Measurements from ENCODE around the gene CACNA1E.

Gene CACNA1E

GRCh38 chr1:181483285-181484195 lies at the start of gene CACNA1E:
Gene CACNA1E (plus strand): TSS chr1:181483517. CDS start chr1:181483745, 228 bp downstream.
- DNase-seq: peak in 14 of 42 donors; percentile 24 to 60 (median 46)
- intact Hi-C loops (cut with DNase I): loop anchor here (10.0 kb wide), 1 partner anchor 71 kb away; no protein-coding TSS in a partner anchor

GRCh38 chr1:181433931-181434330 lies 49.4 kb upstream of the CACNA1E start:
- intact Hi-C loops (cut with DNase I): no loop called here
- DNase-seq: no peak

- intact Hi-C loops (cut with DNase I): no loop called here
- no peak for DNase-seq
Observed at GRCh38 chr1:181438013-181438412, 45.3 kb upstream of the CACNA1E start.

GRCh38 chr1:181440510-181440909 lies 42.8 kb upstream of the CACNA1E start:
- intact Hi-C loops (cut with DNase I): no loop called here
- DNase-seq: no peak

GRCh38 chr1:181442181-181442525 lies 41.2 kb upstream of the CACNA1E start:
- DNase-seq: no peak
- intact Hi-C loops (cut with DNase I): no loop called here

GRCh38 chr1:181443231-181443853 lies 40.0 kb upstream of the CACNA1E start:
- no peak for DNase-seq
- intact Hi-C loops (cut with DNase I): no loop called here

- intact Hi-C loops (cut with DNase I): no loop called here
- no peak for DNase-seq
Observed at GRCh38 chr1:181445436-181445835, 37.9 kb upstream of the CACNA1E start.

GRCh38 chr1:181448461-181448860 lies 34.9 kb upstream of the CACNA1E start:
- intact Hi-C loops (cut with DNase I): no loop called here
- DNase-seq: no peak

GRCh38 chr1:181451661-181452230 lies 31.6 kb upstream of the CACNA1E start:
- intact Hi-C loops (cut with DNase I): no loop called here
- no peak for DNase-seq

GRCh38 chr1:181452746-181453145 lies 30.6 kb upstream of the CACNA1E start:
- intact Hi-C loops (cut with DNase I): no loop called here

GRCh38 chr1:181453541-181454201 lies 29.6 kb upstream of the CACNA1E start:
- DNase-seq: peak in 2 of 42 donors; percentile 1 to 22

More at GRCh38 chr1:181452746-181453145, 30.6 kb upstream of the CACNA1E start:
- DNase-seq: peak in 2 of 42 donors; percentile 4 to 14

GRCh38 chr1:181456551-181456950 lies 26.8 kb upstream of the CACNA1E start:
- intact Hi-C loops (cut with DNase I): no loop called here
- peak in 34 of 42 donors; percentile 18 to 85 (median 50) for DNase-seq

More at GRCh38 chr1:181453541-181454201, 29.6 kb upstream of the CACNA1E start:
- intact Hi-C loops (cut with DNase I): no loop called here

GRCh38 chr1:181458419-181458818 lies 24.9 kb upstream of the CACNA1E start:
- peak in 1 of 42 donors; percentile 5 for DNase-seq
- intact Hi-C loops (cut with DNase I): no loop called here

GRCh38 chr1:181459067-181459466 lies 24.2 kb upstream of the CACNA1E start:
- DNase-seq: peak in 1 of 42 donors; percentile 9
- intact Hi-C loops (cut with DNase I): no loop called here

GRCh38 chr1:181469829-181470228 lies 13.5 kb upstream of the CACNA1E start:
- intact Hi-C loops (cut with DNase I): loop anchor here (10.0 kb wide), 2 partner anchors 465 to 615 kb away; no protein-coding TSS in a partner anchor
- peak in 23 of 42 donors; percentile 29 to 80 (median 53) for DNase-seq

GRCh38 chr1:181475580-181475979 lies 7.7 kb upstream of the CACNA1E start:
- no peak for DNase-seq
- intact Hi-C loops (cut with DNase I): loop anchor here (5.0 to 10.0 kb wide), 3 partner anchors 202 to 609 kb away; no protein-coding TSS in a partner anchor

GRCh38 chr1:181476581-181476980 lies 6.7 kb upstream of the CACNA1E start:
- intact Hi-C loops (cut with DNase I): loop anchor here (5.0 to 10.0 kb wide), 3 partner anchors 201 to 608 kb away; no protein-coding TSS in a partner anchor
- DNase-seq: peak in 17 of 42 donors; percentile 21 to 71 (median 43)

GRCh38 chr1:181478306-181478705 lies 5.0 kb upstream of the CACNA1E start:
- intact Hi-C loops (cut with DNase I): loop anchor here (5.0 to 10.0 kb wide), 3 partner anchors 199 to 606 kb away; no protein-coding TSS in a partner anchor

More at GRCh38 chr1:181478306-181478705, 5.0 kb upstream of the CACNA1E start:
- no peak for DNase-seq
